Superior temporal gyrus (tissue), 1 donor: Measurements from ENCODE around the gene BRAT1.

Source experiments
- DNase-seq: peaks from one replicate; pipeline ENCODE4 v3.0.0-alpha.2; 2016; ENCODE audit errors: extremely low spot score

The BRAT1 gene

GRCh38 chr7:2510909-2511768, 44.2 kb downstream of the BRAT1 start:
- no peak for DNase-seq

GRCh38 chr7:2510130-2510776, 45.1 kb downstream of the BRAT1 start:
- no peak for DNase-seq

- DNase-seq = no peak
These were observed 45.9 kb downstream of the BRAT1 start for GRCh38 chr7:2509298-2509906.

- DNase-seq = no peak
These were observed 46.8 kb downstream of the BRAT1 start for GRCh38 chr7:2508327-2509215.

- DNase-seq = no peak
These were observed 47.4 kb downstream of the BRAT1 start for GRCh38 chr7:2507917-2508306.

DNA sequence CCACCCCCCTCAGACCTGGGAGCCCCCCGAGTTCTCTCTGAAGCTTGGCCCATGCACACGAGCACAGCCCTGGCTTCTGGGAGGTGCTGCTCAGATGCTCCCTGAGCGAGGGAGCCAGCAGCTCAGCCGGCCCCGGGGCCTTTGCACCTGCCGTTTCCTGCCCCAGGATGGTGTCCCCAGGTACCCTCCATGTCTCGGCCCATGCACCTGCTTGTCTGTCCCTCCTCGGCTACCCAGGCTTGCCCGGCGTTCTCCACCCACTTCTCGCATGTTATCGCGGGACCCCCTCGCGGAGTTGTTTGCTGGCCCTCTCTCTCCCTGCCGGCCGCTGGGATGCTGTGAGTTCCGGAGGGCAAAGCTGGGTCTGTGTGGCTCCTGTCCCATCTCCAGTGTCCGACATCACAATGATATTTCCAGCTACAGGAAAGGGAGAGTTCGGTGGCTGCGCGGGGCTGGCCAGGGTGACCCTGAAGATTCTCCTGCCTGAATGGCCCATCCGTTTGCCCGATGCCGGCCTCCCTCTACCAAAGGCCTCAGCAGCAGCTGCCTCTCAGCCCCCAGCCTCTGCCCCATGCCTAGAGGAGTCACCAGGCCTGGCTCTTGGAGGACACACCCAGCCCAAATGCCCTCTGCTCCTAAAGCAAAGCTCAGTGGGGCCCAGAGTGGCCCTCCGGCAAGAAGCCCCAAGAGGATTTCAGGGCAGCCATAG, 48.0 kb downstream of the BRAT1 start:
- no peak for DNase-seq

- DNase-seq = no peak
These were observed 49.9 kb downstream of the BRAT1 start for GRCh38 chr7:2505401-2505800.

GRCh38 chr7:2504889-2505375, 50.4 kb downstream of the BRAT1 start:
- no peak for DNase-seq

GRCh38 chr7:2504128-2504888, 51.0 kb downstream of the BRAT1 start:
- no peak for DNase-seq

GRCh38 chr7:2503056-2503941, 52.0 kb downstream of the BRAT1 start:
- no peak for DNase-seq

DNA sequence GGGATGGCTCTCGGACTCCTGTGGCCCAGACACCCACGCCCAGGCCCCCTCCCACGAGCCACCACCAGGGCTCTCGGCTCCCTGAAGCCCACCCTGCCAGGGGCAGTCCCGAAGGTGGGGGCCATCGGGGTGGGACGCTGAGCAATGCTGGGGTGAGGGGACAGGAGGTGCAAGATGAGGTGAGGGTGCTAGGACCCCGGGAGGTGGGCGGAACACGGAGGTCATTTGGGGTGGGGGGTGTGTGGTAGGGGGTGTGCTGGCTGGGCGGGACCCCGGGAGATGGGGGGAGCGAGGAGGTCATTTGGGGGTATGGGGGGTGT, 52.7 kb downstream of the BRAT1 start:
- DNase-seq = no peak

DNA sequence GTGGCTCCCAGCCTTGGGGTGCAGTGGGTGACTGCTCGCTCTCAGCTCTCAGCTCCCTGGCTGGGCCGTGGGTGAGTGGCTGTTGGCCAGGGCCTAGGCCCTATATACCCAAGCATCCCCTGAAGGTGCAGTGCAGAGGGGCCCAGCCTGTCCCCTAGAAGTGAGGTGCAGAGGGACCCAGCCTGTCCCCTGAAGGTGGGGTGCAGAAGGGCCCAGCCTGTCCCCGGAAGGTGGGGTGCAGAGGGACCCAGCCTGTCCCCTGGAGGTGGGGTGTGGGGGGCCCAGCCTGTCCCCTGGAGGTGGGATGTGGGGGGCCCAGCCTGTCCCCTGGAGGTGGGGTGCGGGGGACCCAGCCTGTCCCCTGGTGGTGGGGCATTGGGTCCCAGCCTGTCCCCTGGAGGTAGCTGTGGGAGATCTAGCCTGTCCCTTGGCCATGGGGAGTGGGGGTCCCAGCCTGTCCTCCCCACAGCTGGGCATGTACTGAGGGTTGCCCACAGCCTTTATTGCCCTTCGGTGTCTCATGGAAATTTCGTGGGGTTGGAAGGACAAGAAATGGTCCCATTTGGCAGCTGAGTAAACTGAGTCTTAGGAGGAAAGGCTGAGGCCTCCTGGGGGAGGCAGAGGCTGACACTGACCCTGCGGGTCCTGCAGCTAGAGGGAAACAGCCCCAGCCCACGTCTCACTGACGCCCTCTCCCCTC, 53.2 kb downstream of the BRAT1 start:
- no peak for DNase-seq

GRCh38 chr7:2500701-2501100, 54.6 kb downstream of the BRAT1 start:
- no peak for DNase-seq

- DNase-seq = no peak
These were observed 55.4 kb downstream of the BRAT1 start for GRCh38 chr7:2499719-2500430.

GRCh38 chr7:2499181-2499580, 56.1 kb downstream of the BRAT1 start:
- no peak for DNase-seq

DNA sequence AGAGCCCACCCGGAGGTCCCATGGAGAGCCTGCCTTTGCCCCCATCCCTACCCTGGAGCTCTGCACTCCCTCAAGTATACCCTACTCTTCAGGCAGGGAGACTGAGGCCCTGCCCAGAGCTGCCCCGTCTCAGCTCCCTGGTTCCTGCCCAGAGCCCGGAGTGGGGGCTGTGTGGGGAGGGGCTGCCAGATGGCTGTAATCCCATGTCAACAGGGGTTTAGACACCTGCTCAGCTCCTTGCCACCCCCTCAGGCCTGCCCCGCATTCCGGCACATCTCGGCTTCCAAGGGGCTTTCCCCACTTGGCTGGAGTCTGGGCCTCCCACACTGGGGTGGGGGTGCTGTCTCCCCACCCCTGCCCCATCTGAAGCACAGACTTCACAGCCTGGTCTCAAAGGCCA, 56.6 kb downstream of the BRAT1 start:
- DNase-seq = no peak

DNA sequence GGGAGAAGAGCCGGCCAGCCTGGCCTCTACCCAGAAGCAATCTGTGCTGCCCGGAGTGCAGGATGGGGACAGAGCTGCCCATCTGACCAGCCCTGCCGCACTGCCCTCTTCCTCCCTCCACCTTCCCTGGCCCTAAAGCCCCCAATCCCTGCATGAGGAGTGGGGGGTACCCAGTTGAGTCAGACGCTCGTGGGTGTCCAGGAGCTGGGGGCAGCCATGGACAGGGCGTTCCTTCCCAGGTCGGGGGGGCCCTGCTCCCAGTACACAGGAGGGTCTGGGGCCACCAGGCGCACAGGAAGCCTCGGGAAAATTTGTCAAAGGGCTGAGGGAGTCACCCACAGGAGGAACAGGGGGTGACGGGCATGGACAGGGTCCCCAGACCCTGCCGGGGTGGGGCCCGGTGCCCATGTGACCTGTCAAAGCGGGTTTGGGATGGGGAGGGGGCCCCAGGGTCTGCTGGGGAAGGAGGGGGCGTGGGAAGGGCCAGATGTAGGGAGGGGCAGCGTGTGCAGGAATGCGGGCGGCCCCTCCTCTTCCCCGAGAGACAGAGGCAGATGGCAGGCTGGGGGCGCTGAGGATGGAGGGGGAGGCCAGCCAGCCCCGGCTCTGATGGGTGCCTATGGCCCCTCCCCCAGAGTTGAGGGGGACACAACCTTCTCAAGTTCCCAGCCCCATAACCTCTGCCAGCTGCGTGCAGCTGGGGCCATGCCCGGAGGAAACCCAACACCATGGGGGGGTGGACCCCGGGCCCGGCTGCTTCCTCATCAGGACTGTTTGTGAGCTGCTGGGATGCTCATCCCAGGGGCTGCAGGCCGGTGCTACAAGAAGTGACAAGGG, 57.6 kb downstream of the BRAT1 start:
- no peak for DNase-seq
